HepG2 (cell line): Measurements from ENCODE around the gene UBTD2. TPM values are rescaled to one million over a fixed set of nuclear protein-coding genes. Genes with fewer than 3 reads are reported as not detected.
A peak's percentile ranks its signal among the peaks of the same experiment; 100 is the strongest.
"Not testable (repeated sequence)": the region's sequence is repeated elsewhere in the genome, so short reads cannot be mapped to it uniquely, and the experiment has no call there.

ENCODE experiments used
- ATAC-seq: fragments of 200-7000 bp; cut with Tn5 transposase; 3 replicates; pipeline ENCODE4 v1.9.1; 2020; ENCODE audit warnings: mild to moderate bottlenecking, moderate library complexity
- BruUV-seq: library from RNA; stranded (reverse); fragments of 400-500 nt; replicated peaks from 2 replicates; lab custom pipeline; 2021; lab: Mats Ljungman, UMichigan
- CTCF ChIA-PET: fragments of 300-600 bp; formaldehyde crosslinking; extraction: SDS; loops from one replicate; lab custom pipeline; 2021; ENCODE audit warnings: low total read pairs, inconsistent platforms, low intra/inter-chr PET ratio; lab: Yijun Ruan, JAX
- POLR2A ChIA-PET: fragments of 350-600 bp; sonication (Branson Sonifier 250); formaldehyde crosslinking; loops from one replicate; lab custom pipeline; 2020; ENCODE audit warnings: antibody characterized with exemption, inconsistent platforms; lab: Yijun Ruan, JAX
- DNase-seq: peaks from one replicate; pipeline ENCODE4 v3.0.0-alpha.2; 2015; ENCODE audit warnings: low spot score
- FAIRE-seq: peaks from 3 replicates; lab custom pipeline; 2011; peaks lifted over from hg19 to GRCh38; lab: Jason Lieb, UNC
- H2AFZ ChIP-seq: one replicate; pipeline ENCODE4 v1.6.1; 2011; ENCODE audit warnings: low read length, inconsistent platforms
- H3K27ac ChIP-seq: fragments of 300-600 bp; 3 replicates; pipeline ENCODE4 v1.8.0; 2011; ENCODE audit warnings: mixed run types, mild to moderate bottlenecking, mixed read lengths, low read length, inconsistent platforms; ENCODE audit not compliant: insufficient read depth; ENCODE audit errors: extremely low read length
- H3K27me3 ChIP-seq, 2 experiments: fragments of 200-600 bp in 1 of 2; 2 replicates in 1 of 2; 3 replicates in 1 of 2; pipeline versions ENCODE4 v1.6.0 to v1.8.0; 2011; ENCODE audit warnings: low read length in 2 of 2, mild to moderate bottlenecking in 2 of 2, moderate library complexity in 2 of 2, inconsistent platforms in 1 of 2; ENCODE audit not compliant: insufficient read depth in 2 of 2, control insufficient read depth in 1 of 2
- H3K36me3 ChIP-seq, 2 experiments: fragments of 200-600 bp in 1 of 2; replicated peaks in 1 of 2; 2 replicates in 1 of 2; 3 replicates in 1 of 2; pipeline versions ENCODE4 v1.5.1 to v1.8.0; 2011; ENCODE audit warnings: low read length in 2 of 2, inconsistent platforms in 1 of 2; ENCODE audit not compliant: insufficient read depth in 2 of 2, control insufficient read depth in 1 of 2
- H3K4me1 ChIP-seq: 2 replicates; pipeline ENCODE4 v1.5.1; 2012; ENCODE audit warnings: low read length, inconsistent platforms; ENCODE audit not compliant: insufficient read depth
- H3K4me2 ChIP-seq: 2 replicates; pipeline ENCODE4 v1.6.0; 2011; ENCODE audit warnings: low read depth, low read length, inconsistent platforms
- H3K4me3 ChIP-seq, 3 experiments: fragments of 200-600 bp in 1 of 3; sonication (generic), shearing (Covaris generic) in 1 of 3; replicated peaks in 1 of 3; 2 replicates each; pipeline ENCODE4 v1.5.1; 2011 to 2016; ENCODE audit warnings: low read length in 3 of 3, inconsistent platforms in 2 of 3, low read depth in 2 of 3, mild to moderate bottlenecking in 2 of 3, control low read depth in 1 of 3, mixed read lengths in 1 of 3; ENCODE audit not compliant: insufficient read depth in 1 of 3
- H3K79me2 ChIP-seq: one replicate; pipeline ENCODE4 v1.6.1; 2011; ENCODE audit warnings: low read length, inconsistent platforms; ENCODE audit not compliant: insufficient read depth
- H3K9ac ChIP-seq: 2 replicates; pipeline ENCODE4 v1.6.0; 2011; ENCODE audit warnings: mild to moderate bottlenecking, low read depth, low read length, inconsistent platforms; ENCODE audit not compliant: insufficient read depth
- H3K9me3 ChIP-seq: 2 replicates; pipeline ENCODE4 v1.5.1; 2012; ENCODE audit warnings: mild to moderate bottlenecking, low read length
- H4K20me1 ChIP-seq: 2 replicates; pipeline ENCODE4 v1.6.0; 2011; ENCODE audit warnings: inconsistent platforms, mild to moderate bottlenecking, low read length, moderate library complexity; ENCODE audit not compliant: insufficient read depth
- AFF4 ChIP-seq: sonication (generic); formaldehyde crosslinking; IDR thresholded peaks from 2 replicates; pipeline ENCODE4 v1.4.0; 2020; ENCODE audit warnings: missing genetic modification reagents
- ARID2 ChIP-seq: sonication (generic); formaldehyde crosslinking; IDR thresholded peaks from 2 replicates; pipeline ENCODE4 v1.8.1; 2022; ENCODE audit warnings: mild to moderate bottlenecking, missing genetic modification reagents, borderline replicate concordance
- CBX1 ChIP-seq: IDR thresholded peaks from one replicate; pipeline ENCODE4 v1.6.1; 2016; ENCODE audit warnings: antibody characterized with exemption, low read depth
- HMG20B ChIP-seq: conservative IDR thresholded peaks from 2 replicates; pipeline ENCODE4 v1.6.1; 2016; ENCODE audit warnings: missing genetic modification reagents, missing compliant biosample characterization
- TBX3 ChIP-seq: fragments of 450-650 bp; IDR thresholded peaks from 2 replicates; pipeline ENCODE4 v1.6.1; 2017; ENCODE audit warnings: antibody characterized with exemption, mild to moderate bottlenecking, inconsistent platforms, borderline replicate concordance
- ZBTB1 ChIP-seq: sonication (generic); formaldehyde crosslinking; IDR thresholded peaks from 2 replicates; pipeline ENCODE4 v1.4.0; 2020; ENCODE audit warnings: missing genetic modification reagents, borderline replicate concordance
- ZHX1 ChIP-seq: sonication (generic); formaldehyde crosslinking; IDR thresholded peaks from 2 replicates; pipeline ENCODE4 v1.8.1; 2022; ENCODE audit warnings: low read depth, mild to moderate bottlenecking, missing genetic modification reagents
- ZKSCAN1 ChIP-seq: fragments of 150-350 bp; IDR thresholded peaks from 2 replicates; pipeline ENCODE4 v1.6.1; 2014; ENCODE audit warnings: low read length
- ZNF331 ChIP-seq: sonication (generic); formaldehyde crosslinking; IDR thresholded peaks from 2 replicates; pipeline ENCODE4 v1.4.0; 2020; ENCODE audit warnings: missing genetic modification reagents
- ZNF749 ChIP-seq: sonication (generic); formaldehyde crosslinking; IDR thresholded peaks from 2 replicates; pipeline ENCODE4 v1.8.0; 2022; ENCODE audit warnings: mild to moderate bottlenecking, missing genetic modification reagents, moderate library complexity, borderline replicate concordance
- WGBS: methylation state at CpG from one replicate; pipeline ENCODE4 v1.1.6; 2017; ENCODE audit warnings: low lambda C conversion rate; 5-methylcytosine and 5-hydroxymethylcytosine counted together
- in situ Hi-C: cut with HindIII; loops from 2 replicates; pipeline ENCODE4 v1.10.0; 2017; ENCODE audit warnings: low pct_unique_long_range_greater_than_20kb; ENCODE audit not compliant: extremely low pct_ligation_motif_present
- intact Hi-C: fragments of 100-400 bp; cut with micrococcal nuclease; formaldehyde crosslinking; loops from one replicate; pipeline ENCODE4 v1.10.0; 2022; ENCODE audit not compliant: unreplicated experiment
- polyA plus RNA-seq, 8 experiments: library from polyadenylated mRNA; depleted of rRNA in 3 of 8; stranded (reverse) in 7 of 8; unstranded in 1 of 8; fragments of >200 nt; fragmentation: Illumina TruSeq in 4 of 8; extraction: Trizol in 4 of 8; gene quantifications; 2 replicates each; pipeline versions ENCODE4 v1.2.1 to v1.2.3, GENCODE V29; 2011 to 2016; ENCODE audit warnings: low read depth in 4 of 8, missing spikeins in 1 of 8, mixed read lengths in 1 of 8; ENCODE audit not compliant: insufficient read depth in 1 of 8
- total RNA-seq, 5 experiments: library from RNA; depleted of rRNA; stranded (reverse); fragments of >200 nt; fragmentation: Illumina TruSeq; extraction: Trizol; gene quantifications; 2 replicates each; pipeline ENCODE4 v1.2.3, GENCODE V29; 2016; ENCODE audit warnings: low read depth in 1 of 5

The UBTD2 gene
- total and polyA plus RNA-seq, 2 of the 13 experiments (the other 11 are each of a cell fraction or from before 2014, with no cell fraction given), result 15.2 to 24.1 TPM

- TF ChIP-seq ZKSCAN1, result 0 out of 2 replicates have a peak, but pooled peaks have one; percentile 35
- CTCF ChIA-PET, H3K9ac ChIP-seq, DNase-seq, H3K27ac ChIP-seq, H3K4me3 ChIP-seq, H3K4me2 ChIP-seq, BruUV-seq, H3K36me3 ChIP-seq, H3K9me3 ChIP-seq, H3K27me3 ChIP-seq, H2AFZ ChIP-seq, H4K20me1 ChIP-seq, H3K4me1 ChIP-seq, in situ Hi-C loops, FAIRE-seq, POLR2A ChIA-PET, H3K79me2 ChIP-seq, ATAC-seq: not testable (repeated sequence)
- intact Hi-C loops, result loop anchor here (10.0 kb wide), 1 partner anchor 358 kb away; no protein-coding TSS in a partner anchor
- 84% methylated on average over 13 of the region's 13 CpGs for WGBS
These were observed 43.3 kb upstream of the UBTD2 start for GRCh38 chr5:172326901-172327300.

GRCh38 chr5:172325452-172325851, 41.9 kb upstream of the UBTD2 start:
- CTCF ChIA-PET, result no interaction called here
- 50% methylated on average over 7 of the region's 9 CpGs for WGBS
- no peak for FAIRE-seq
- TF ChIP-seq ZKSCAN1, result no peak
- no peak for TF ChIP-seq TBX3
- no peak for TF ChIP-seq ARID2
- no peak for TF ChIP-seq ZNF749
- TF ChIP-seq ZNF331 (CRISPR knock-in tag), result no peak
- no peak for TF ChIP-seq ZHX1 (CRISPR knock-in tag)
- TF ChIP-seq ZBTB1 (CRISPR knock-in tag), result no peak
- TF ChIP-seq CBX1, result no peak
- TF ChIP-seq HMG20B (CRISPR knock-in tag), result no peak
- no peak for TF ChIP-seq AFF4

More at GRCh38 chr5:172325452-172325851, 41.9 kb upstream of the UBTD2 start:
- H3K4me1 ChIP-seq, result 0 out of 2 replicates have a peak, but pooled peaks cover 8% of the 10 kb centered on the region
- DNase-seq, result no peak
- H3K9ac ChIP-seq, result no peak overlapping the region
- no peak for ATAC-seq
- no peak overlapping the region for H3K4me3 ChIP-seq
- no peaks in the 10 kb centered on the region for H4K20me1 ChIP-seq
- no peak overlapping the region for H2AFZ ChIP-seq
- no peaks in the 10 kb centered on the region for H3K79me2 ChIP-seq
- no peaks in the 10 kb centered on the region for H3K36me3 ChIP-seq
- H3K9me3 ChIP-seq, result no peaks in the 10 kb centered on the region
- in situ Hi-C loops (no loop called here), intact Hi-C loops (loop anchor here (10.0 kb wide), 1 partner anchor 359 kb away; no protein-coding TSS in a partner anchor)
- no peak overlapping the region; the same call in 1 of the 2 replicates for H3K4me2 ChIP-seq
- no TSS peak for BruUV-seq
- no peak overlapping the region for H3K27ac ChIP-seq
- POLR2A ChIA-PET, result no interaction called here
- no peaks in the 10 kb centered on the region; a peak in 1 of 5 replicates for H3K27me3 ChIP-seq
